ENCODE data around the gene PITPNC1. TPM values are rescaled to one million over a fixed set of nuclear protein-coding genes. Genes with fewer than 3 reads are reported as not detected.

The PITPNC1 gene
- total and polyA plus RNA-seq, 2 of the 13 experiments (the other 11 are each of a cell fraction or from before 2014, with no cell fraction given), result 4.1 to 5.7 TPM

DNA sequence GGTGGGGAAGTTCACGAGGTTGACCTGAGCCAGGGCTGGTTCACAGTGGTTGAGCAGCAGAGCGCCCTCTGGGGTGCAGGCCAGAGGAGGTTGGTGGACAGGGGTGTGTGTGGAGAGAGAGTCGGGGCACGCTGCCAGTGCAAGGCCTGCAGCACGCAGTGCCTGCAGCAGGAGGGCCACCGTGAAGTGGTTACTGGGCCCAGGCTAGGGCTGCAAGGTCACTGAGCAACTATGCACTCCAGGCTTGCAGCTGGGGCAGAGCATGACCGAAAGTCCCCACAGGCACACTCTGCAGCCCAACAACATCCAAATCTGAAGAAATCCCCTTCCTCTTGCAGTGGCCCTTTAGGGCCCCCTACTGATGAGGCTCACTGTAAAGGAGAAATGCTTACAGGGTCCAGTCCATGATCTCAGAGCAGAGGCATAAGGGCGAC, 251.5 kb downstream of the PITPNC1 start (continued):
- TF ChIP-seq, protein P1, sequence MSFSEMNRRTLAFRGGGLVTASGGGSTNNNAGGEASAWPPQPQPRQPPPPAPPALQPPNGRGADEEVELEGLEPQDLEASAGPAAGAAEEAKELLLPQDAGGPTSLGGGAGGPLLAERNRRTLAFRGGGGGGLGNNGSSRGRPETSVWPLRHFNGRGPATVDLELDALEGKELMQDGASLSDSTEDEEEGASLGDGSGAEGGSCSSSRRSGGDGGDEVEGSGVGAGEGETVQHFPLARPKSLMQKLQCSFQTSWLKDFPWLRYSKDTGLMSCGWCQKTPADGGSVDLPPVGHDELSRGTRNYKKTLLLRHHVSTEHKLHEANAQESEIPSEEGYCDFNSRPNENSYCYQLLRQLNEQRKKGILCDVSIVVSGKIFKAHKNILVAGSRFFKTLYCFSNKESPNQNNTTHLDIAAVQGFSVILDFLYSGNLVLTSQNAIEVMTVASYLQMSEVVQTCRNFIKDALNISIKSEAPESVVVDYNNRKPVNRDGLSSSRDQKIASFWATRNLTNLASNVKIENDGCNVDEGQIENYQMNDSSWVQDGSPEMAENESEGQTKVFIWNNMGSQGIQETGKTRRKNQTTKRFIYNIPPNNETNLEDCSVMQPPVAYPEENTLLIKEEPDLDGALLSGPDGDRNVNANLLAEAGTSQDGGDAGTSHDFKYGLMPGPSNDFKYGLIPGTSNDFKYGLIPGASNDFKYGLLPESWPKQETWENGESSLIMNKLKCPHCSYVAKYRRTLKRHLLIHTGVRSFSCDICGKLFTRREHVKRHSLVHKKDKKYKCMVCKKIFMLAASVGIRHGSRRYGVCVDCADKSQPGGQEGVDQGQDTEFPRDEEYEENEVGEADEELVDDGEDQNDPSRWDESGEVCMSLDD (CRISPR knock-in tag; IDR thresholded peaks at IDR 0.05; ENCODE audit: borderline replicate concordance), result 0 out of 2 replicates have a peak, but pooled peaks have one; percentile 30
- TF ChIP-seq HOXA3 (CRISPR knock-in tag; IDR thresholded peaks at IDR 0.05), result peak; percentile 50; the same call in 1 of the 2 replicates
- TF ChIP-seq, protein P2, sequence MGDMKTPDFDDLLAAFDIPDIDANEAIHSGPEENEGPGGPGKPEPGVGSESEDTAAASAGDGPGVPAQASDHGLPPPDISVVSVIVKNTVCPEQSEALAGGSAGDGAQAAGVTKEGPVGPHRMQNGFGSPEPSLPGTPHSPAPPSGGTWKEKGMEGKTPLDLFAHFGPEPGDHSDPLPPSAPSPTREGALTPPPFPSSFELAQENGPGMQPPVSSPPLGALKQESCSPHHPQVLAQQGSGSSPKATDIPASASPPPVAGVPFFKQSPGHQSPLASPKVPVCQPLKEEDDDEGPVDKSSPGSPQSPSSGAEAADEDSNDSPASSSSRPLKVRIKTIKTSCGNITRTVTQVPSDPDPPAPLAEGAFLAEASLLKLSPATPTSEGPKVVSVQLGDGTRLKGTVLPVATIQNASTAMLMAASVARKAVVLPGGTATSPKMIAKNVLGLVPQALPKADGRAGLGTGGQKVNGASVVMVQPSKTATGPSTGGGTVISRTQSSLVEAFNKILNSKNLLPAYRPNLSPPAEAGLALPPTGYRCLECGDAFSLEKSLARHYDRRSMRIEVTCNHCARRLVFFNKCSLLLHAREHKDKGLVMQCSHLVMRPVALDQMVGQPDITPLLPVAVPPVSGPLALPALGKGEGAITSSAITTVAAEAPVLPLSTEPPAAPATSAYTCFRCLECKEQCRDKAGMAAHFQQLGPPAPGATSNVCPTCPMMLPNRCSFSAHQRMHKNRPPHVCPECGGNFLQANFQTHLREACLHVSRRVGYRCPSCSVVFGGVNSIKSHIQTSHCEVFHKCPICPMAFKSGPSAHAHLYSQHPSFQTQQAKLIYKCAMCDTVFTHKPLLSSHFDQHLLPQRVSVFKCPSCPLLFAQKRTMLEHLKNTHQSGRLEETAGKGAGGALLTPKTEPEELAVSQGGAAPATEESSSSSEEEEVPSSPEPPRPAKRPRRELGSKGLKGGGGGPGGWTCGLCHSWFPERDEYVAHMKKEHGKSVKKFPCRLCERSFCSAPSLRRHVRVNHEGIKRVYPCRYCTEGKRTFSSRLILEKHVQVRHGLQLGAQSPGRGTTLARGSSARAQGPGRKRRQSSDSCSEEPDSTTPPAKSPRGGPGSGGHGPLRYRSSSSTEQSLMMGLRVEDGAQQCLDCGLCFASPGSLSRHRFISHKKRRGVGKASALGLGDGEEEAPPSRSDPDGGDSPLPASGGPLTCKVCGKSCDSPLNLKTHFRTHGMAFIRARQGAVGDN (CRISPR knock-in tag; IDR thresholded peaks at IDR 0.05), result peak; percentile 81
- peak; percentile 67; the same call in 1 of the 2 replicates for TF ChIP-seq ZBTB38 (CRISPR knock-in tag; IDR thresholded peaks at IDR 0.05)
- TF ChIP-seq, protein P3, sequence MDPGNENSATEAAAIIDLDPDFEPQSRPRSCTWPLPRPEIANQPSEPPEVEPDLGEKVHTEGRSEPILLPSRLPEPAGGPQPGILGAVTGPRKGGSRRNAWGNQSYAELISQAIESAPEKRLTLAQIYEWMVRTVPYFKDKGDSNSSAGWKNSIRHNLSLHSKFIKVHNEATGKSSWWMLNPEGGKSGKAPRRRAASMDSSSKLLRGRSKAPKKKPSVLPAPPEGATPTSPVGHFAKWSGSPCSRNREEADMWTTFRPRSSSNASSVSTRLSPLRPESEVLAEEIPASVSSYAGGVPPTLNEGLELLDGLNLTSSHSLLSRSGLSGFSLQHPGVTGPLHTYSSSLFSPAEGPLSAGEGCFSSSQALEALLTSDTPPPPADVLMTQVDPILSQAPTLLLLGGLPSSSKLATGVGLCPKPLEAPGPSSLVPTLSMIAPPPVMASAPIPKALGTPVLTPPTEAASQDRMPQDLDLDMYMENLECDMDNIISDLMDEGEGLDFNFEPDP (CRISPR knock-in tag; conservative IDR thresholded peaks at IDR 0.05), result no peak
- peak; percentile 78; the same call in 1 of the 2 replicates for TF ChIP-seq ZNF792 (CRISPR knock-in tag; IDR thresholded peaks at IDR 0.05)
- 0 out of 2 replicates have a peak, but pooled peaks have one; percentile 69 for TF ChIP-seq ZNF251 (CRISPR knock-in tag; IDR thresholded peaks at IDR 0.05)
- peak; percentile 66; the same call in 1 of the 2 replicates for TF ChIP-seq ZFY (CRISPR knock-in tag; IDR thresholded peaks at IDR 0.05)
- TF ChIP-seq, protein P4, sequence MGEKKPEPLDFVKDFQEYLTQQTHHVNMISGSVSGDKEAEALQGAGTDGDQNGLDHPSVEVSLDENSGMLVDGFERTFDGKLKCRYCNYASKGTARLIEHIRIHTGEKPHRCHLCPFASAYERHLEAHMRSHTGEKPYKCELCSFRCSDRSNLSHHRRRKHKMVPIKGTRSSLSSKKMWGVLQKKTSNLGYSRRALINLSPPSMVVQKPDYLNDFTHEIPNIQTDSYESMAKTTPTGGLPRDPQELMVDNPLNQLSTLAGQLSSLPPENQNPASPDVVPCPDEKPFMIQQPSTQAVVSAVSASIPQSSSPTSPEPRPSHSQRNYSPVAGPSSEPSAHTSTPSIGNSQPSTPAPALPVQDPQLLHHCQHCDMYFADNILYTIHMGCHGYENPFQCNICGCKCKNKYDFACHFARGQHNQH (CRISPR knock-in tag; IDR thresholded peaks at IDR 0.05), result 0 out of 2 replicates have a peak, but pooled peaks have one; percentile 50
- no peak for TF ChIP-seq SIN3A (IDR thresholded peaks at IDR 0.05; ENCODE audit: borderline replicate concordance, low read depth, low read length)
- no peak for TF ChIP-seq MZF1 (CRISPR knock-in tag; IDR thresholded peaks at IDR 0.05; ENCODE audit: borderline replicate concordance)
- TF ChIP-seq GABPA (IDR thresholded peaks at IDR 0.05; ENCODE audit: low read depth, low read length), result no peak
- no peak for TF ChIP-seq GABPA (CRISPR knock-in tag; IDR thresholded peaks at IDR 0.05; ENCODE audit: low read depth)
- peak; percentile 65; the same call in 1 of the 2 replicates for TF ChIP-seq HNRNPL (IDR thresholded peaks at IDR 0.05; ENCODE audit: low read depth, low read length)
- TF ChIP-seq ZNF768 (CRISPR knock-in tag; IDR thresholded peaks at IDR 0.05), result peak; percentile 60; the same call in 1 of the 2 replicates
- 0 out of 2 replicates have a peak, but pooled peaks have one; percentile 53 for TF ChIP-seq ZNF205 (CRISPR knock-in tag; IDR thresholded peaks at IDR 0.05)
- no peak for TF ChIP-seq PCBP1 (IDR thresholded peaks at IDR 0.05; ENCODE audit: borderline replicate concordance, low read depth, low read length)
- peak; percentile 50; the same call in 1 of the 2 replicates for TF ChIP-seq ZNF451 (CRISPR knock-in tag; IDR thresholded peaks at IDR 0.05)
- TF ChIP-seq ADNP (CRISPR knock-in tag; IDR thresholded peaks at IDR 0.05), result 0 out of 2 replicates have a peak, but pooled peaks have one; percentile 23
- 0 out of 2 replicates have a peak, but pooled peaks have one; percentile 46 for TF ChIP-seq KDM2A (CRISPR knock-in tag; IDR thresholded peaks at IDR 0.05; ENCODE audit: borderline replicate concordance, low read depth)
